Activated naive CD4-positive, alpha-beta T cell treated with anti-CD3 and anti-CD28 coated beads for 36 hours (primary cell): ENCODE results near the gene LRIT3. TPM values are rescaled to one million over a fixed set of nuclear protein-coding genes. Genes with fewer than 3 reads are reported as not detected.

Experiments
- CTCF ChIA-PET: fragments of 350-600 bp; sonication (Branson Sonifier 250); formaldehyde crosslinking; loops from one replicate; lab custom pipeline; 2021; ENCODE audit warnings: antibody characterized with exemption; lab: Charles Lee
- DNase-seq: peaks from one replicate; pipeline ENCODE4 v3.0.0-alpha.2; 2020
- H3K27ac Mint-ChIP-seq: one replicate; pipeline ENCODE4 v1.8.0; 2021; ENCODE audit warnings: mild to moderate bottlenecking, mixed read lengths
- H3K27me3 Mint-ChIP-seq: one replicate; pipeline ENCODE4 v1.8.0; 2021; ENCODE audit warnings: low read depth, mixed read lengths
- H3K36me3 Mint-ChIP-seq: one replicate; pipeline ENCODE4 v1.8.0; 2021; ENCODE audit warnings: low read depth, mixed read lengths
- H3K4me1 Mint-ChIP-seq: one replicate; pipeline ENCODE4 v1.8.0; 2021; ENCODE audit warnings: low read depth, mixed read lengths
- H3K4me3 Mint-ChIP-seq: one replicate; pipeline ENCODE4 v1.8.0; 2021; ENCODE audit warnings: mild to moderate bottlenecking, moderate library complexity, mixed read lengths
- H3K9me3 Mint-ChIP-seq: one replicate; pipeline ENCODE4 v1.8.0; 2021; ENCODE audit warnings: mixed read lengths
- intact Hi-C: fragments of 100-400 bp; cut with micrococcal nuclease; formaldehyde crosslinking; loops from one replicate; pipeline ENCODE4 v1.15.1; 2023
- total RNA-seq, 2 experiments: library from RNA; stranded (reverse); gene quantifications; one replicate each; pipeline ENCODE4 v1.2.3, GENCODE V29; 2021

LRIT3 gene
- total RNA-seq, 2 experiments from 2014 or later: 0.05 TPM; not detected in 1

GRCh38 chr4:109816894-109817293, 31.0 kb upstream of the LRIT3 start:
- CTCF ChIA-PET: interaction anchor here (0.5 to 1.8 kb wide), 6 partner anchors 9 to 378 kb away, joined by 3 to 8 read pairs (median 4); partner anchors contain the start of gene RRH
- Mint-ChIP-seq H3K27me3 (no peaks in the 10 kb centered on the region), H3K4me3 (peak overlapping the region; percentile 99), H3K36me3 (peaks cover 41% of the 10 kb centered on the region), H3K9me3 (no peaks in the 10 kb centered on the region), H3K27ac (peak overlapping the region; percentile 95), H3K4me1 (peaks cover 62% of the 10 kb centered on the region)
- intact Hi-C loops: loop anchor here (5.0 to 10.0 kb wide), 3 partner anchors 160 to 1192 kb away; partner anchors contain the start of gene RPL34
- DNase-seq: no peak

- no peak overlapping the region for H3K4me3 Mint-ChIP-seq
- intact Hi-C loops: loop anchor here (5.0 to 10.0 kb wide), 3 partner anchors 161 to 1193 kb away; partner anchors contain the start of gene RPL34
- peaks cover 47% of the 10 kb centered on the region for H3K36me3 Mint-ChIP-seq
- H3K9me3 Mint-ChIP-seq: no peaks in the 10 kb centered on the region
- CTCF ChIA-PET: no interaction called here
- H3K27me3 Mint-ChIP-seq: no peaks in the 10 kb centered on the region
- peaks cover 64% of the 10 kb centered on the region for H3K4me1 Mint-ChIP-seq
- DNase-seq: no peak
- H3K27ac Mint-ChIP-seq: no peak overlapping the region
These were observed 29.6 kb upstream of the LRIT3 start for GRCh38 chr4:109818268-109818667.

GRCh38 chr4:109820563-109820962, 27.3 kb upstream of the LRIT3 start:
- intact Hi-C loops: loop anchor here (10.0 kb wide), 1 partner anchor 986 kb away; no protein-coding TSS in a partner anchor
- CTCF ChIA-PET: interaction anchor here (0.7 to 1.0 kb wide), 2 partner anchors 226 to 415 kb away, joined by 3 read pairs; no protein-coding TSS in a partner anchor
- H3K4me1 Mint-ChIP-seq: peaks cover 60% of the 10 kb centered on the region

GRCh38 chr4:109821185-109821584, 26.7 kb upstream of the LRIT3 start:
- Mint-ChIP-seq H3K27me3 (no peaks in the 10 kb centered on the region), H3K4me1 (peaks cover 57% of the 10 kb centered on the region), H3K27ac (no peak overlapping the region), H3K4me3 (no peak overlapping the region), H3K9me3 (no peaks in the 10 kb centered on the region), H3K36me3 (peaks cover 50% of the 10 kb centered on the region)
- peak; percentile 13 for DNase-seq
- intact Hi-C loops: loop anchor here (1.0 to 10.0 kb wide), 3 partner anchors 126 to 986 kb away; no protein-coding TSS in a partner anchor
- CTCF ChIA-PET: interaction anchor here (1.0 kb wide), 1 partner anchor 415 kb away, joined by 3 read pairs; no protein-coding TSS in a partner anchor

More at GRCh38 chr4:109820563-109820962, 27.3 kb upstream of the LRIT3 start:
- DNase-seq: no peak
- H3K4me3 Mint-ChIP-seq: no peak overlapping the region
- no peaks in the 10 kb centered on the region for H3K9me3 Mint-ChIP-seq
- H3K27ac Mint-ChIP-seq: peak overlapping the region; percentile 42
- peaks cover 54% of the 10 kb centered on the region for H3K36me3 Mint-ChIP-seq
- no peaks in the 10 kb centered on the region for H3K27me3 Mint-ChIP-seq

GRCh38 chr4:109826719-109827118, 21.2 kb upstream of the LRIT3 start:
- peaks cover 15% of the 10 kb centered on the region for H3K36me3 Mint-ChIP-seq
- no peak for DNase-seq
- no peak overlapping the region for H3K27ac Mint-ChIP-seq
- CTCF ChIA-PET: interaction anchor here (0.9 to 2.3 kb wide), 7 partner anchors 9 to 395 kb away, joined by 3 to 8 read pairs (median 3); no protein-coding TSS in a partner anchor
- H3K27me3 Mint-ChIP-seq: no peaks in the 10 kb centered on the region
- intact Hi-C loops: loop anchor here (1.0 to 10.0 kb wide), 4 partner anchors 152 to 992 kb away; no protein-coding TSS in a partner anchor
- H3K4me3 Mint-ChIP-seq: no peak overlapping the region
- no peaks in the 10 kb centered on the region for H3K9me3 Mint-ChIP-seq
- peaks cover 5% of the 10 kb centered on the region for H3K4me1 Mint-ChIP-seq

GRCh38 chr4:109827672-109828071, 20.2 kb upstream of the LRIT3 start, which contains the start of gene RRH:
RRH (plus strand) TSS chr4:109827972; CDS start chr4:109828028, 56 bp downstream.
- no peaks in the 10 kb centered on the region for H3K27me3 Mint-ChIP-seq
- H3K36me3 Mint-ChIP-seq: peaks cover 11% of the 10 kb centered on the region
- intact Hi-C loops: loop anchor here (2.0 to 10.0 kb wide), 2 partner anchors 151 to 993 kb away; no protein-coding TSS in a partner anchor

GRCh38 chr4:109833756-109834155, 14.2 kb upstream of the LRIT3 start:
- Mint-ChIP-seq H3K36me3 (peaks cover 15% of the 10 kb centered on the region), H3K27me3 (no peaks in the 10 kb centered on the region), H3K27ac (no peak overlapping the region), H3K9me3 (peaks cover 2% of the 10 kb centered on the region), H3K4me1 (no peaks in the 10 kb centered on the region), H3K4me3 (no peak overlapping the region)
- CTCF ChIA-PET: interaction anchor here (0.6 kb wide), 1 partner anchor 105 kb away, joined by 4 read pairs; no protein-coding TSS in a partner anchor
- no peak for DNase-seq
- intact Hi-C loops: no loop called here

More at GRCh38 chr4:109827672-109828071, 20.2 kb upstream of the LRIT3 start, which contains the start of gene RRH:
- Mint-ChIP-seq H3K27ac (no peak within 1 kb of the TSS), H3K4me3 (no peak within 1 kb of the TSS), H3K9me3 (no peaks in the 10 kb centered on the region), H3K4me1 (peaks cover 3% of the 10 kb centered on the region)
- CTCF ChIA-PET: interaction anchor here (0.6 to 2.3 kb wide), 4 partner anchors 10 to 153 kb away, joined by 3 to 8 read pairs (median 4); no protein-coding TSS in a partner anchor
- no peak for DNase-seq

- CTCF ChIA-PET: no interaction called here
- intact Hi-C loops: no loop called here
- H3K4me3 Mint-ChIP-seq: no peak overlapping the region
These were observed 10.9 kb upstream of the LRIT3 start for GRCh38 chr4:109836985-109837384.

GRCh38 chr4:109846395-109847098, 1.4 kb upstream of the LRIT3 start:
- H3K4me3 Mint-ChIP-seq: no peak overlapping the region
- H3K36me3 Mint-ChIP-seq: no peaks in the 10 kb centered on the region
- CTCF ChIA-PET: no interaction called here
- no peak for DNase-seq
- H3K9me3 Mint-ChIP-seq: no peaks in the 10 kb centered on the region
- intact Hi-C loops: no loop called here
- no peak overlapping the region for H3K27ac Mint-ChIP-seq
- H3K4me1 Mint-ChIP-seq: no peaks in the 10 kb centered on the region
- H3K27me3 Mint-ChIP-seq: no peaks in the 10 kb centered on the region

More at GRCh38 chr4:109836985-109837384, 10.9 kb upstream of the LRIT3 start:
- Mint-ChIP-seq H3K9me3 (peaks cover 2% of the 10 kb centered on the region), H3K27me3 (no peaks in the 10 kb centered on the region), H3K4me1 (no peaks in the 10 kb centered on the region), H3K27ac (no peak overlapping the region), H3K36me3 (peaks cover 21% of the 10 kb centered on the region)
- DNase-seq: no peak

- Mint-ChIP-seq H3K36me3 (peaks cover 7% of the 10 kb centered on the region), H3K9me3 (no peaks in the 10 kb centered on the region), H3K4me3 (no peak overlapping the region), H3K4me1 (no peaks in the 10 kb centered on the region), H3K27ac (no peak overlapping the region), H3K27me3 (no peaks in the 10 kb centered on the region)
- no peak for DNase-seq
- intact Hi-C loops: no loop called here
- CTCF ChIA-PET: interaction anchor here (0.6 kb wide), 2 partner anchors 333 to 568 kb away, joined by 3 read pairs; no protein-coding TSS in a partner anchor
These were observed 594 bp downstream of the LRIT3 start for GRCh38 chr4:109848501-109848900.

GRCh38 chr4:109850601-109851000, 2.7 kb downstream of the LRIT3 start:
- Mint-ChIP-seq H3K9me3 (no peaks in the 10 kb centered on the region), H3K27ac (no peak overlapping the region), H3K4me3 (no peak overlapping the region), H3K27me3 (no peaks in the 10 kb centered on the region), H3K4me1 (no peaks in the 10 kb centered on the region), H3K36me3 (peaks cover 7% of the 10 kb centered on the region)
- CTCF ChIA-PET: no interaction called here
- intact Hi-C loops: no loop called here
- no peak for DNase-seq
